ENCODE measurements around the gene MTOR.
"Not testable (repeated sequence)": the region's sequence is repeated elsewhere in the genome, so short reads cannot be mapped to it uniquely, and the experiment has no call there.

MTOR gene

DNA sequence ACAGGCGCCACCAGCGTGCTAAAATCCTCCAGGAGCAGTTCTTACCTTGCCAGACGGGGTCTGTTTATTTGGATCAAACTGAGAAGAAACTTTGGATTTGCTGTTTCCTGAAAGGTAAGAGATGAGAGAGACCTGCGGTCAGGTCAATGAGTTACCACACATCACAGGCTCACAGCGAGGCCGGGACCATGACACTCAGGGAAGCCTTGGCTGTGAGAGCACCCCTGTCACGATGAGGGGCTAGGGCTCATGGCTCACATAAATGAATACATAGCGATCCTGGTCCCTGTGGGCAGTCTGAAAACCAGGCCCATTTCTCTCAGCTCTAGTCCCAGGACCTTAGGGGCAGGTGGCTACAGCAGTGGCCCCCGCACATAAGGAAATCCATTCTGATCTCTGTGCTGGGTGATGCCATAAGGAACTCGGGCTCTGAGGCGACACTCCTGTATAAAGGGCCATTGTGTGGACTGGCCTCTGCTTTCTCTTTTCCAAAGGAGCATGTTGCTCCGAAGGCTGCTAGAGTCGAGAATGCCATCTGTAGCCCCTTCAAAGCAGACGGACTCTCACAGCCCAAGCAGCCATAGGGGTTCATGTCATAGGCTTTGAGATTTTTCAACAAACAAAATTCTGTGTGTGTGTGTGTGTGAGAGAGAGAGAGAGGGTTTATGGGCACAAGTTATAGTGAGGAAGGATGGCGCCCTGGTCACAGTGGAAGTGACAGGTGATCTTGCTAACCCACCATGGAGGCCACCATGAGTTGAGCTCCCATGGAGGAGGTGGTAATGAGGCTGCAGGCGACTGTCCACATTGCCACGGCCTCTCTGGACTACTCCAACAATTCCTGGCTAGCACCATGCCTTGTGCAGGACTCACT is 193.5 kb downstream of the MTOR start:
- peaks cover 90% of the 10 kb centered on the region for H3K36me3 ChIP-seq
- no peaks in the 10 kb centered on the region for H3K9me3 ChIP-seq (ENCODE audit: severe bottlenecking)
- no peak overlapping the region for H3K27ac ChIP-seq
- no peak for DNase-seq
- TF ChIP-seq, protein P1, sequence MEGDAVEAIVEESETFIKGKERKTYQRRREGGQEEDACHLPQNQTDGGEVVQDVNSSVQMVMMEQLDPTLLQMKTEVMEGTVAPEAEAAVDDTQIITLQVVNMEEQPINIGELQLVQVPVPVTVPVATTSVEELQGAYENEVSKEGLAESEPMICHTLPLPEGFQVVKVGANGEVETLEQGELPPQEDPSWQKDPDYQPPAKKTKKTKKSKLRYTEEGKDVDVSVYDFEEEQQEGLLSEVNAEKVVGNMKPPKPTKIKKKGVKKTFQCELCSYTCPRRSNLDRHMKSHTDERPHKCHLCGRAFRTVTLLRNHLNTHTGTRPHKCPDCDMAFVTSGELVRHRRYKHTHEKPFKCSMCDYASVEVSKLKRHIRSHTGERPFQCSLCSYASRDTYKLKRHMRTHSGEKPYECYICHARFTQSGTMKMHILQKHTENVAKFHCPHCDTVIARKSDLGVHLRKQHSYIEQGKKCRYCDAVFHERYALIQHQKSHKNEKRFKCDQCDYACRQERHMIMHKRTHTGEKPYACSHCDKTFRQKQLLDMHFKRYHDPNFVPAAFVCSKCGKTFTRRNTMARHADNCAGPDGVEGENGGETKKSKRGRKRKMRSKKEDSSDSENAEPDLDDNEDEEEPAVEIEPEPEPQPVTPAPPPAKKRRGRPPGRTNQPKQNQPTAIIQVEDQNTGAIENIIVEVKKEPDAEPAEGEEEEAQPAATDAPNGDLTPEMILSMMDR (IDR thresholded peaks at IDR 0.05; ENCODE audit: low read depth, low read length): no peak
- H3K4me3 ChIP-seq (ENCODE audit: low read depth, low read length): no peak overlapping the region
- no peaks in the 10 kb centered on the region for H3K27me3 ChIP-seq (ENCODE audit: insufficient read depth, low read depth, severe bottlenecking)

DNA sequence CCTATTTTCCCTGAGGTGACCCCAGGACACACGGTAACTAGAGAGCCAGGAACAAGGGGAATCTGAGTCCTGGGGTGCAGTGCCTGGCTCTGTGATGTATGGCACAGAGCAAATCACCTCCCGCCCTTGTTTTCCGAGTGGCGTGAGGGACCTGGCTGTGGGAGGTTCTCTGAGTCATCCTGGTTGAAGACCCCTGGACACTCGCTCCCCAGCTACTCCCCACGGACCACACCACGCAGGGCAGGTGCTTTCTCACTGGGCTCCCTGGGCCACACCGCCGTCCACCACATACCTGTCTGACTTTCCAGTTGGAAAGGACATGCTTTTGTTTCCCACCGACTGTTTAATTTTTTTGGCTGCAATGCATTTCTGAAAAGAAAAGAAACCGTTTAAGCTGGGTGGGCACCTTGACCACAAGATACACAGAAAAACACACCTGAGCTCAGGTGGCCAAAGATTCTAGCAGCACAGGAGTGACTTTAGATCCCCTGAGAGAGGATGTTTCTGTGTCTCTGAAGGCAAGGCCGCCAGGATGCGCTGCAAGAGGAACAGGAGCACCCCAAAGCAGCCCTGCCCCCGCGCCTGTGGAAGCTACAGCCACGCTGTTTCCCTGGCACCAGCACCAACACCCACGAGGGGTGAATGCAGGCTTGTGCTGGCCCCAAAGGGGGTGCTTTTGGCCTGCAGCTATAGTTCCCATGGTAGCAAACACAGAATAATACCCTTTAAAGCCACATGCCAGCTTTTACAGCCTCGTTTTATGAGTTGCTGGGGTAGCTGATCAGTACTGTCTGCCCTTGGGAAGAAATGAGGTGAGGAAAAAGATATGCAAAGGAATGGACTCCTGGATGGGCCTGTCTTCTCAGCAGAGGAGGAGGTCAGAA is 194.4 kb downstream of the MTOR start:
- Histone ChIP-seq H3K4me3 (ENCODE audit: low read depth, low read length) (no peak overlapping the region), H3K27me3 (ENCODE audit: insufficient read depth, low read depth, severe bottlenecking) (no peaks in the 10 kb centered on the region), H3K36me3 (peaks cover 90% of the 10 kb centered on the region), H3K27ac (no peak overlapping the region), H3K9me3 (ENCODE audit: severe bottlenecking) (no peaks in the 10 kb centered on the region)
- TF ChIP-seq, protein P1 (IDR thresholded peaks at IDR 0.05; ENCODE audit: low read depth, low read length): no peak
- no peak for DNase-seq

DNA sequence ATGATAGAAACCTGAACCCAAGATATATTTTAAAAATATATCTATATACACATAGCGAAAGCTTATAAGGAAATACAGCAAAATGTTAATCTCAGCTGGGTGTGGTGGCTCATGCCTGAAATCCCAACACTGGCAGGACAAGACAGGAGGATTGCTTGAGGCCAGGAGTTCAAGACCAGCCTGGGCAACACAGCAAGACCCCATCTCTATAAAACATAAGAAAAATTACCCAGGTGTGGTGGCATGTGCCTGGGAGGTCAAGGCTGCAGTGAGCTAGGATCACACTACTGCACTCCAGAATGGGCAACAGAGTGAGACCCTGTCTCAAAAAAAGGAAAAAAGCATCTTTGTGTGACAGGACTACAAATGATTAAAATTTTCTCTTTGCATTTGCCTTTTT is 196.6 kb downstream of the MTOR start:
- no peaks in the 10 kb centered on the region for H3K9me3 ChIP-seq (ENCODE audit: severe bottlenecking)
- no peak for DNase-seq
- H3K4me3 ChIP-seq (ENCODE audit: low read depth, low read length): no peak overlapping the region
- no peaks in the 10 kb centered on the region for H3K27me3 ChIP-seq (ENCODE audit: insufficient read depth, low read depth, severe bottlenecking)
- H3K27ac ChIP-seq: no peak overlapping the region
- peaks cover 72% of the 10 kb centered on the region for H3K36me3 ChIP-seq
- TF ChIP-seq, protein P1 (IDR thresholded peaks at IDR 0.05; ENCODE audit: low read depth, low read length): no peak

DNA sequence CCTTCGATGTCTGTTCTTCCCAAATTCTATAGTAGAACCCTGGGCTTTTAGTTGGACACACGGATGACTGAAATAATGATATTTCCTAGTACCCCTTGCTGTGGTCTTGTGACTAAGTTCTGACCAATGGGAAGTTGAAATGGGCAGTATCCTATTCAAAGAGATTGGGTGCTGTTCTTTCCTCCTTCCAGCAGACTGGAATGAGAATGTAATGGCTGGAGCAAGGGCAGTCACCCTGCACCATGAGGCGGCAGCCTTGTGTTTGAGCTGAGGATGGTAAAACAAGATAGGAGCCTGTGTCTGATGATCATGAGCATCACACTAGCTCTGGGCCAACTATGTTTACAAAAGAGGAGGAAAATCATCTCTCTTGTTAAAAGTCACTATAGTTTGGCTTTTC is 197.4 kb downstream of the MTOR start:
- TF ChIP-seq, protein P1 (IDR thresholded peaks at IDR 0.05; ENCODE audit: low read depth, low read length): no peak
- H3K36me3 ChIP-seq: peaks cover 68% of the 10 kb centered on the region
- H3K27me3 ChIP-seq (ENCODE audit: insufficient read depth, low read depth, severe bottlenecking): no peaks in the 10 kb centered on the region
- no peak for DNase-seq
- no peaks in the 10 kb centered on the region for H3K9me3 ChIP-seq (ENCODE audit: severe bottlenecking)
- no peak overlapping the region for H3K4me3 ChIP-seq (ENCODE audit: low read depth, low read length)
- H3K27ac ChIP-seq: no peak overlapping the region

DNA sequence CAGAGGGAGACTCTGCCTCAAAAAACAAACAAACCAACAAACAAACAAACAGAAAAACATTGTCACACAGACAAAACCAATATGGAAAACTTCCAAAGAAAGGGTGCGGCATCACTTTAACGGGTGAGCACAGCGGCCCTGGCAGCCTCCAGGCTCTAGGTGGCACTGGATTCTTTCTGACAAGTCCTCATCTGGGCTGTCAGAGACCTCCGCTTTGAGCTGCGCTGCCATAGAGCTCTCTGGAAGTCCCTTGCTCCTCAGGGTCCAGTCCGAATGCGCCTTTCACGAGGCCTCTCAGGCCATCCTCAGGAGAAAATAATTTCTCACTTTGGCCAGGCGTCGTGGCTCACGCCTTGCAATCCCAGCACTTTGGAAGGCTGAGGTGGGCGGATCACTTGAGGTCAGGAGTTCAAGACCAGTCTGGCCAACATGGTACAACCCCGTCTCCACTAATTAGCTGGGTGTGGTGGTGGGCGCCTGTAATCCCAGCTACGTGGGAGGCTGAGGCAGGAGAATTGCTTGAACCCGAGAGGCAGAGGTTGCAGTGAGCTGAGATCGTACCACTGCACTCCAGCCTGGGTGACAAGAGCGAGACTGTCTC is 198.3 kb downstream of the MTOR start:
- H3K4me3 ChIP-seq (ENCODE audit: low read depth, low read length); H3K27me3 ChIP-seq (ENCODE audit: insufficient read depth, low read depth, severe bottlenecking); H3K9me3 ChIP-seq (ENCODE audit: severe bottlenecking); H3K27ac ChIP-seq: not testable (repeated sequence)
- peaks cover 59% of the 10 kb centered on the region for H3K36me3 ChIP-seq
- peak; percentile 69 for DNase-seq
- TF ChIP-seq, protein P1 (IDR thresholded peaks at IDR 0.05; ENCODE audit: low read depth, low read length): peak; percentile 63
